ENCODE results near the gene AVPR2.

- TF ChIP-seq CTCF (IDR thresholded peaks at IDR 0.05; ENCODE audit: low read depth, low read length) (no peak), POLR2A (IDR thresholded peaks at IDR 0.05; ENCODE audit: extremely low read depth, insufficient read length) (no peak), MYC (IDR thresholded peaks at IDR 0.05; ENCODE audit: low read depth, low read length) (no peak)
Measured at GRCh38 chrX:153905481-153906095, 1.1 kb downstream of the AVPR2 start.
